SK-N-SH (cell line): ENCODE measurements around the gene CDC42SE1.

Experiments used
- CTCF ChIP-seq: fragments of 200-600 bp; sonication (generic); IDR thresholded peaks from 2 replicates; pipeline ENCODE4 v1.6.1; 2017; ENCODE audit warnings: antibody characterized with exemption, mild to moderate bottlenecking, moderate library complexity
- IRF3 ChIP-seq: fragments of 150-350 bp; IDR thresholded peaks from 2 replicates; pipeline ENCODE4 v1.6.1; 2016; ENCODE audit warnings: mild to moderate bottlenecking, low read depth, low read length
- JUND ChIP-seq: IDR thresholded peaks from 2 replicates; pipeline ENCODE4 v1.4.0; 2012
- NFIC ChIP-seq: IDR thresholded peaks from 2 replicates; pipeline ENCODE4 v1.4.0; 2012; ENCODE audit warnings: borderline replicate concordance
- REST ChIP-seq: IDR thresholded peaks from 2 replicates; pipeline ENCODE4 v1.6.1; 2012; ENCODE audit warnings: mild to moderate bottlenecking, low read depth, low read length, moderate library complexity
- RFX5 ChIP-seq: IDR thresholded peaks from 2 replicates; pipeline ENCODE4 v1.6.1; 2012; ENCODE audit warnings: mild to moderate bottlenecking, improper control_type of control experiment, low read length
- TAF1 ChIP-seq: IDR thresholded peaks from 2 replicates; pipeline ENCODE4 v1.6.1; 2012; ENCODE audit warnings: low read depth, mild to moderate bottlenecking, low read length, moderate library complexity, borderline replicate concordance
- TF ChIP-seq, protein P1 (sequence below): IDR thresholded peaks from 2 replicates; pipeline ENCODE4 v1.4.0; 2012; ENCODE audit warnings: low read depth

DNA sequence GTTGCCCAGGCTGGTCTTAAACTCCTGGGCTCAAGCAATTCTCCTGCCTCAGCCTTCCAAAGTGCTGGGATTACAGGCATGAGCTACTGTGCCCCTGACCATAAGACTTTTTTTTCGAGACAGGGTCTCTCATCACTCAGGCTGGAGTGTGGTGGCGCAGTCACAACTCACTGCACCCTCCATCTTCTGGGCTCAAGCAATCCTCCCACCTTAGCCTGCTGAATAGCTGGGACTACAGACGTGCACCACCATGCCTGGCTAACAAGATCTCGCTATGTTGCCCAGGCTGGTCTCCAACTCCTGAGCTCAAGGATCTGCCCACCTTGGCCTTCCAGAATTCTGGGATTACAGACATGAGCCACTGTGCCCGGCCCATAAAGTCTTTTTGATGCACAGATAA, 10.0 kb downstream of the CDC42SE1 start:
- TF ChIP-seq, protein P1, sequence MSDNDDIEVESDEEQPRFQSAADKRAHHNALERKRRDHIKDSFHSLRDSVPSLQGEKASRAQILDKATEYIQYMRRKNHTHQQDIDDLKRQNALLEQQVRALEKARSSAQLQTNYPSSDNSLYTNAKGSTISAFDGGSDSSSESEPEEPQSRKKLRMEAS: no peak
- TF ChIP-seq TAF1 (no peak), REST (no peak), NFIC (no peak), CTCF (no peak), IRF3 (no peak), JUND (no peak), RFX5 (no peak)
